ENCODE results near the gene ABI3. TPM values are rescaled to one million over a fixed set of nuclear protein-coding genes. Genes with fewer than 3 reads are reported as not detected.

Gene ABI3
- total RNA-seq, 1 donor from 2014 or later, result 0.77 TPM

GRCh38 chr17:49249890-49250522 is 39.5 kb downstream of the ABI3 start:
- Histone ChIP-seq H3K4me3 (ENCODE audit: insufficient read depth, low read depth, low read length) (no peak overlapping the region), H3K79me2 (ENCODE audit: insufficient read depth, low read length) (no peaks in the 10 kb centered on the region), H3K36me3 (ENCODE audit: insufficient read depth, low read length) (no peaks in the 10 kb centered on the region), H3K27me3 (ENCODE audit: insufficient read depth, low read length) (no peaks in the 10 kb centered on the region), H3K27ac (ENCODE audit: low read depth, low read length) (no peak overlapping the region), H3K4me2 (ENCODE audit: low read length) (no peak overlapping the region), H3K4me1 (ENCODE audit: insufficient read depth, low read length) (no peaks in the 10 kb centered on the region), H3K9me3 (ENCODE audit: insufficient read depth, low read depth, low read length) (no peaks in the 10 kb centered on the region), H4K20me1 (ENCODE audit: insufficient read depth, low read length) (no peaks in the 10 kb centered on the region), H2AFZ (ENCODE audit: low read depth, low read length) (no peak overlapping the region), H3K9ac (ENCODE audit: low read length) (no peak overlapping the region)
- no peak for FAIRE-seq
- H3K27me3 Mint-ChIP-seq (ENCODE audit: low read depth, unreplicated experiment), result peaks cover 22% of the 10 kb centered on the region
- no peak overlapping the region for H3K27ac Mint-ChIP-seq (ENCODE audit: unreplicated experiment)
- no peaks in the 10 kb centered on the region for H3K4me1 Mint-ChIP-seq (ENCODE audit: low read depth, unreplicated experiment)
- H3K9me3 Mint-ChIP-seq (ENCODE audit: unreplicated experiment), result no peaks in the 10 kb centered on the region
- no peak for TF ChIP-seq EZH2 (IDR thresholded peaks at IDR 0.05; ENCODE audit: insufficient read depth, low read length)
- TF ChIP-seq CTCF (IDR thresholded peaks at IDR 0.05; ENCODE audit: insufficient read depth, low read depth, low read length), result no peak
- no peak overlapping the region for H3K4me3 Mint-ChIP-seq (ENCODE audit: unreplicated experiment)
- DNase-seq (ENCODE audit: low read depth), result no peak
- H3K36me3 Mint-ChIP-seq (ENCODE audit: low read depth, unreplicated experiment), result no peaks in the 10 kb centered on the region

DNA sequence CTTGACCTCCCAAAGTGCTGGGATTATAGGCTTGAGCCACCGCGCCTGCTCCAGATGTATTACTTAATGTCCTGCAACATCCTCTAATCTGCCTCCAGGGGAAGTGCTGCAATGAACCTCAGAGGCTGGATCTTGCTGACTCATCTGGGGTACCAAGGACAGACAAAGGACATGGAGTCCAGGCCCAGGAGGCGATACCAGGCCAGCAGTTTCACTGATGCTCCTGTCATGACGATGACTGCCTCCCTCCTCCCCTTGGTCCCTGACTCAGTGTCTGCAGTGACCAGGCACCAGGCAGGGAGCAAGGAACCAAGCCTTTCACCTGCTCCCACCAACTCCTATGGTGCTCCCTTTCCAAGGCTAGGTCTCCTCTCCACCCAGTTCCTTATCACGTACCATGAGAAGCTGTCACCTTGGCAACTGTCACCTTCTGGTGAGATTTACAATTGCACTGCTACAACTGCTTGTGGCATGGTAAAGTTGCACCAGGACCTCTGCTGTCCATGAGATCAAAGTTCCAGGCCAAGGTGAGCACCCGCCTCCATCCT is 41.7 kb downstream of the ABI3 start:
- Histone ChIP-seq H3K9ac (ENCODE audit: low read length) (no peak overlapping the region), H3K4me3 (ENCODE audit: insufficient read depth, low read depth, low read length) (no peak overlapping the region), H4K20me1 (ENCODE audit: insufficient read depth, low read length) (no peaks in the 10 kb centered on the region), H3K27me3 (ENCODE audit: insufficient read depth, low read length) (no peaks in the 10 kb centered on the region), H3K27ac (ENCODE audit: low read depth, low read length) (no peak overlapping the region), H3K79me2 (ENCODE audit: insufficient read depth, low read length) (no peaks in the 10 kb centered on the region), H3K4me2 (ENCODE audit: low read length) (no peak overlapping the region), H2AFZ (ENCODE audit: low read depth, low read length) (no peak overlapping the region), H3K9me3 (ENCODE audit: insufficient read depth, low read depth, low read length) (no peaks in the 10 kb centered on the region), H3K4me1 (ENCODE audit: insufficient read depth, low read length) (no peaks in the 10 kb centered on the region), H3K36me3 (ENCODE audit: insufficient read depth, low read length) (no peaks in the 10 kb centered on the region)
- FAIRE-seq (no peak), DNase-seq (ENCODE audit: low read depth) (no peak)
- Mint-ChIP-seq H3K4me1 (ENCODE audit: low read depth, unreplicated experiment) (no peaks in the 10 kb centered on the region), H3K36me3 (ENCODE audit: low read depth, unreplicated experiment) (no peaks in the 10 kb centered on the region), H3K27me3 (ENCODE audit: low read depth, unreplicated experiment) (peaks cover 22% of the 10 kb centered on the region), H3K9me3 (ENCODE audit: unreplicated experiment) (no peaks in the 10 kb centered on the region), H3K4me3 (ENCODE audit: unreplicated experiment) (no peak overlapping the region), H3K27ac (ENCODE audit: unreplicated experiment) (no peak overlapping the region)
- TF ChIP-seq EZH2 (IDR thresholded peaks at IDR 0.05; ENCODE audit: insufficient read depth, low read length) (no peak), CTCF (IDR thresholded peaks at IDR 0.05; ENCODE audit: insufficient read depth, low read depth, low read length) (no peak)

- TF ChIP-seq CTCF (IDR thresholded peaks at IDR 0.05; ENCODE audit: insufficient read depth, low read depth, low read length), result no peak
- TF ChIP-seq EZH2 (IDR thresholded peaks at IDR 0.05; ENCODE audit: insufficient read depth, low read length), result no peak
- Mint-ChIP-seq H3K36me3 (ENCODE audit: low read depth, unreplicated experiment) (no peaks in the 10 kb centered on the region), H3K4me3 (ENCODE audit: unreplicated experiment) (no peak overlapping the region), H3K4me1 (ENCODE audit: low read depth, unreplicated experiment) (no peaks in the 10 kb centered on the region), H3K27me3 (ENCODE audit: low read depth, unreplicated experiment) (peaks cover 16% of the 10 kb centered on the region), H3K9me3 (ENCODE audit: unreplicated experiment) (no peaks in the 10 kb centered on the region), H3K27ac (ENCODE audit: unreplicated experiment) (no peak overlapping the region)
- no peaks in the 10 kb centered on the region for H3K36me3 ChIP-seq (ENCODE audit: insufficient read depth, low read length)
- H3K9ac ChIP-seq (ENCODE audit: low read length), result no peak overlapping the region
- no peak overlapping the region for H2AFZ ChIP-seq (ENCODE audit: low read depth, low read length)
- H3K27me3 ChIP-seq (ENCODE audit: insufficient read depth, low read length), result no peaks in the 10 kb centered on the region
- H3K27ac ChIP-seq (ENCODE audit: low read depth, low read length), result no peak overlapping the region
- H3K79me2 ChIP-seq (ENCODE audit: insufficient read depth, low read length), result no peaks in the 10 kb centered on the region
- no peak overlapping the region for H3K4me3 ChIP-seq (ENCODE audit: insufficient read depth, low read depth, low read length)
- H3K9me3 ChIP-seq (ENCODE audit: insufficient read depth, low read depth, low read length), result no peaks in the 10 kb centered on the region
- no peaks in the 10 kb centered on the region for H4K20me1 ChIP-seq (ENCODE audit: insufficient read depth, low read length)
- FAIRE-seq (no peak), DNase-seq (ENCODE audit: low read depth) (no peak)
- no peak overlapping the region for H3K4me2 ChIP-seq (ENCODE audit: low read length)
- H3K4me1 ChIP-seq (ENCODE audit: insufficient read depth, low read length), result no peaks in the 10 kb centered on the region
Observed at GRCh38 chr17:49254066-49254465, 43.6 kb downstream of the ABI3 start.
